Subcutaneous adipose tissue (tissue), 4 donors: ENCODE data around the gene ZNF613. TPM values are rescaled to one million over a fixed set of nuclear protein-coding genes. Genes with fewer than 3 reads are reported as not detected.

ENCODE experiments used
- total RNA-seq, 4 donors: library from RNA; depleted of rRNA; stranded (reverse); fragments of >200 nt; gene quantifications; one replicate each; pipeline ENCODE4 v1.1.0, GENCODE V29; 2016
- TF ChIP-seq, protein P1 (sequence below): fragments of 450-650 bp; IDR thresholded peaks from one replicate; pipeline ENCODE4 v1.5.1; 2016; ENCODE audit warnings: low read depth, mild to moderate bottlenecking, control low read depth, antibody characterized with exemption, moderate library complexity

Gene ZNF613
- total RNA-seq = 1 to 10 TPM; 6.4 to 7.2 (median 6.6) TPM

DNA sequence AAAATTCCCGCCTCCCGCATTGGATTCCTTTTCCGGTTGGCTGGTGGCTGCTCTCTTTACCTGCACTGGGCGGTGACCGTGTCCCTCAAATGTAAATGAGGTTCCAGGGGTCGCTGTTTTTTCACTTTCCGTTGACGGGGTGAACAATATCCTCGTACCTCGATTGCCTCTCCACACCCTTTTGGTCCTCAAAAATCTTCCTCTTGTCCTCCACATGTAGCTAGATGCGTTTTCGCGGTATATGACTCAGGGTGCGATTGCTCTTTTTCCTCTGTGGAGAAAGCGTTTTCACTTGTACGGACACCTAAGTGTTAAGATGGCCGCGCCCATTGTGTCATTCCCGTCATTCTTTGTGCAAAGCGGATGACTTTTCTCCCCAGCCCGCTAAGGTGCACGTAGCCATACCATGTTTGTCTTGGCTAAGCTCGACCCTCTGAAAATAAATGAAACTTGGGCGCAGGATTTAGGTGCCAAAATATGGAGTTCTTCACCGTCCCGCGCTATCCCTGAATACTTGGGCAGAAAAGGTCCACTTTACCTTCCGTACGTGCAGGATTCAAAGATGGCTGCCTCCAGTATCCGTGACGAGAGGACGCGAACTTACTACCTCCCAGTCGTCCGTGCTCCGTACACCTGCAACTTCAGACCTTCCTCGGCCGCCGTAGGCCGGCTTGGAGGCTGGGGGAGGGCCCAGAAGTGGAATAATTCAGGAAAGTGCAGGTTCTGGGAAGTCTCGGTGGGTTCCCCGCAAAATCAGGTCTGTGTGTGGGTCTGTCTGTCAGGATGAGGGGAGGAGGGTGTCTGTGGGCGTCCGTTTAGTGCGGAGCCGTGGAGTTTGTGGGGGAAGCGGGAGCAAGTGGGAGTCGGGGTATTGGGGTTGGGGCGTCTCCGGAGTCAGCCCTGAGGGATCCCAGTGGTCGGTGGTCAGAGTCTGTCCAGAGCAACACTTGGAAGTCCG, at the start of gene ZNF613:
Gene ZNF613 (plus strand): TSS at position 689 of the 958 bp plus-strand sequence. CDS start 8,749 bp downstream, outside the sequence.
- TF ChIP-seq, protein P1, sequence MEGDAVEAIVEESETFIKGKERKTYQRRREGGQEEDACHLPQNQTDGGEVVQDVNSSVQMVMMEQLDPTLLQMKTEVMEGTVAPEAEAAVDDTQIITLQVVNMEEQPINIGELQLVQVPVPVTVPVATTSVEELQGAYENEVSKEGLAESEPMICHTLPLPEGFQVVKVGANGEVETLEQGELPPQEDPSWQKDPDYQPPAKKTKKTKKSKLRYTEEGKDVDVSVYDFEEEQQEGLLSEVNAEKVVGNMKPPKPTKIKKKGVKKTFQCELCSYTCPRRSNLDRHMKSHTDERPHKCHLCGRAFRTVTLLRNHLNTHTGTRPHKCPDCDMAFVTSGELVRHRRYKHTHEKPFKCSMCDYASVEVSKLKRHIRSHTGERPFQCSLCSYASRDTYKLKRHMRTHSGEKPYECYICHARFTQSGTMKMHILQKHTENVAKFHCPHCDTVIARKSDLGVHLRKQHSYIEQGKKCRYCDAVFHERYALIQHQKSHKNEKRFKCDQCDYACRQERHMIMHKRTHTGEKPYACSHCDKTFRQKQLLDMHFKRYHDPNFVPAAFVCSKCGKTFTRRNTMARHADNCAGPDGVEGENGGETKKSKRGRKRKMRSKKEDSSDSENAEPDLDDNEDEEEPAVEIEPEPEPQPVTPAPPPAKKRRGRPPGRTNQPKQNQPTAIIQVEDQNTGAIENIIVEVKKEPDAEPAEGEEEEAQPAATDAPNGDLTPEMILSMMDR = no peak

DNA sequence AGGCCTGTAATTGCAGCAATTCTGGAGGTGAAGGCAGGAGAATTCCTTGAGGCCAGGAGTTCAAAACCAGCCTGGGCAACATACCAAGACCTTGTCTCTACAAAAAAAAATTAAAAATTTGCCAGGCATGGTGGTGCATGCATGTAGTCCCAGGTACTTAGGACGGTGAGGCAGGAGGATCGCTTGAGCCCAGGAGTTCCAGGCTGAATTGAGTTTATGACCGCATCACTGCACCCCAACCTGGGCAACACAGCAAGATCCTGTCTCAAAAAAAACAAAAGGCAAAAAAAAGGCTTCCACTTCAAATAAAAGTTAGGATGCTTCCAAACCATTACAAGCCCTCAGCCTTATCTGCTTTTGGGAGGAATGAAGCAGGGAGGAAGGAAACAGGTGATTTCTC, 44.8 kb upstream of the ZNF613 start:
- TF ChIP-seq, protein P1 = no peak

DNA sequence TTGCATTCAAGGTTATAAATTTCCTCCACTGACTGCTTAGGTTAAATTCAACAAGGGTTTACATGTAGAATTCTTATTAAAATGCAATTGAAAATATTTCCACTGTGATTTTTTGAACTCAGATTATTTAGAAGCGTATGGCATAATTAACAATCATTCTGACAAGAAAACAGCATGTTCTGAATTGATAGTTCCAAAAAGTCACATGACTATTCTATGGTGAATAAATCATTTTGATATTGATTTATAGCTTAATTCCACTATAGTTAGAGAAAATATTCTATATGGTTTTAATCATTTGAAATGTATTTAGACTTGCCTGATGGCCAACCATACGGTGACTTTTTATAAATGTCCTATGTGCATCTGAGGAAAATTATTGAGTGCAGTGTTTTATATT, 42.6 kb upstream of the ZNF613 start:
- TF ChIP-seq, protein P1 = no peak

DNA sequence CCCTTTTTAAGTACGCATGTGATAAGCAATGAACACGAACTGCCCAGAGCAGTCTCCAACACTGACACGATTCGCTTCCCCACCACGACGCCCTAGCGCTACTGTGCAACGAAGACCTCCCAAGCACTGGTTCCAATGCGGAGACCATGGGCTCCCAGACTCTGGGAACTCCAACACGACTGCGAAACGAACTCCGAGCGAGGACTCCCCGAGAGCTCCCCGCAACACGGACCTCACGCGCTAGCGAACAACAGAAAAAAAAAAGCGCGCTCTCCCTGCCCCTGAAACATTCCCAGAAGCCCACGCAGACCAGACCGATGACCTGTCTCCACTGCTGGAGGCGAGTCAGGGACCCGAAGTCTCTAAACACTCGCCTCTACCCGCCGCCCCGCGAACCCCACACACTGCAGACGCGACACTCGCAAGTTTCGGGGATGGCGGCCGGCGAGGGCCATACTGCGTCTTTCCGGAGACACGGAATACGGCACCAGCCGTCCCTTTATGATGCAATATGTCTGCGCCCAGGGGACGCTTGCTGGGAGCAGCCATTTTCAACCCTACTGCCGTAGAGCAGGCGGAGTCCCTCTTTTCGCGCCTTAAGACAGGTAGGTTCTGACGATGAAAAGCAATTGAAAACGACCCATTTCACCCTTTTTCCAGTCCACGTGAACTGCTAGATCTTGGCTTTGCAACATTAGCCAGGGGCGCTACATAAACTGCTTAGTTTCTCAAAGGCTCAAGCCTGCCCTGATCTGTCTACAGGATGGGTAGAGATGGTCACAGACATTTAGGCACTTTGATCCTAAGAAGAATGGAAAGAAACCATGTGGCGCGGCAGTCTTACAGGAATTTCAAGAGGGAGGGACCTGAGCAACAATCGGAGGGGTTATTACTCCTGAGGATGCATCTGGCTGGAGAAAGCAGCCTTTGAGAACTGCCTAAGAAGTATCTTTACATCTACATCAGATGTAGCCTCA, 39.5 kb upstream of the ZNF613 start, which contains the start of gene ZNF577:
Gene ZNF577 (minus strand): TSS at position 430 of the 977 bp plus-strand sequence. CDS start 7,569 bp downstream, outside the sequence.
- TF ChIP-seq, protein P1 = no peak

DNA sequence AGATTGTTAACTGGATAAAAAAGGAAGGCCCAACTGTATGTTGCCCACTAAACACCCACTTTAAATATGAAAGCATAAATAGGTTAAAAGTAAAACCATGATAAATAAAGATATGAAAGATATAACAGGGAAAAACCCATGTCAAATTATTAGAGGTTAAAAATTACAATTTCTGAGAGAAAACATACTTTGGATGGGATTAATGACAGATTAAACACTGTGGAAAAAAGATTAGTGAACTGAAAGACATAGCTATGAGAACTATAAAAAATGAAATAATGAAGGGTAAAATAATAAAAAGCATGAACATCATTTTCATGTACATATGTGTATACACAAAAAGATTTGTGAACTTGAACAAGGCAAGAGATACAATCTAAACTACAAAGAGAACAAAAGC, 37.3 kb upstream of the ZNF613 start:
- TF ChIP-seq, protein P1 = no peak

DNA sequence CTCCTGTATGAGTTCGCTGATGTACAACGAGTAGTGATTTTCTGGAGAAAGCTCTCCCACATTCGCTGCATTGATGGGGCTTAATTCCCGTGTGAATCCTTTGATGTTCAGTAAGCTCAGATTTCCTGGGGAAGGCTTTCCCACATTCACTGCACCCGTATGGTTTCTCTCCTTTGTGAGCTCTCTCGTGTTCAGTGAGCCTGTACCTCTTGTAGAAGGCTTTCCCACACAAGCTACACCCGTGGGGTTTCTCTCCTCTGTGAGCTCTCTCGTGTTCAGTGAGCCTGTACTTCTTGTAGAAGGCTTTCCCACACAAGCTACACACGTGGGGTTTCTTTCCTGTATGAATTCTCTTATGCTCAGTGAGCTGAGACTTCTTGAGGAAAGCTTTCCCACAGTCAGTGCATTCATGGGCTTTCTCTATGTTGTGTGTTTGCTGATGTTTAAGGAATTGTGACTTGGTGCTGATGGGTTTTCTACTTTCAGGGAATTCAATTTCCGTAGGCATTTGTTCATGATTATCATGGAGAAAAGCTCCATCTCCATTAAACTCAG, 36.0 kb upstream of the ZNF613 start:
- TF ChIP-seq, protein P1 = no peak
